Parathyroid adenoma (tissue), 2 donors: ENCODE results near the gene LIN7A.

ENCODE experiments used
- H2AFZ ChIP-seq: fragments of 300-600 bp; sonication (generic); one replicate; pipeline ENCODE4 v1.7.0; 2017; ENCODE audit warnings: antibody characterized with exemption, mild to moderate bottlenecking
- H3K27ac ChIP-seq: fragments of 300-600 bp; sonication (generic); one replicate; pipeline ENCODE4 v1.7.0; 2017
- H3K27me3 ChIP-seq: fragments of 300-600 bp; sonication (generic); one replicate; pipeline ENCODE4 v1.7.0; 2017; ENCODE audit warnings: low read length; ENCODE audit not compliant: control insufficient read depth, insufficient read depth
- H3K36me3 ChIP-seq: fragments of 300-600 bp; sonication (generic); one replicate; pipeline ENCODE4 v1.7.0; 2017; ENCODE audit warnings: low read length; ENCODE audit not compliant: control insufficient read depth, insufficient read depth
- H3K4me1 ChIP-seq: fragments of 300-600 bp; sonication (generic); one replicate; pipeline ENCODE4 v1.7.0; 2017; ENCODE audit warnings: control low read depth
- H3K4me2 ChIP-seq: fragments of 300-600 bp; sonication (generic); one replicate; pipeline ENCODE4 v1.7.0; 2017; ENCODE audit warnings: low read length
- H3K4me3 ChIP-seq: fragments of 300-600 bp; sonication (generic); one replicate; pipeline ENCODE4 v1.7.0; 2017; ENCODE audit warnings: low read depth, low read length
- H3K79me2 ChIP-seq: fragments of 300-600 bp; sonication (generic); one replicate; pipeline ENCODE4 v1.7.0; 2017; ENCODE audit warnings: control low read depth
- H3K9ac ChIP-seq: fragments of 300-600 bp; sonication (generic); one replicate; pipeline ENCODE4 v1.7.0; 2017; ENCODE audit warnings: mild to moderate bottlenecking
- H3K9me3 ChIP-seq: fragments of 300-600 bp; sonication (generic); one replicate; pipeline ENCODE4 v1.7.0; 2017; ENCODE audit warnings: low read length; ENCODE audit not compliant: control insufficient read depth
- TF ChIP-seq, protein P1 (sequence below): fragments of 300-600 bp; sonication (generic); IDR thresholded peaks from one replicate; pipeline ENCODE4 v1.7.0; 2017; ENCODE audit warnings: antibody characterized with exemption, mild to moderate bottlenecking
- donor health status: primary hyperparathyroidism.

Gene LIN7A

DNA sequence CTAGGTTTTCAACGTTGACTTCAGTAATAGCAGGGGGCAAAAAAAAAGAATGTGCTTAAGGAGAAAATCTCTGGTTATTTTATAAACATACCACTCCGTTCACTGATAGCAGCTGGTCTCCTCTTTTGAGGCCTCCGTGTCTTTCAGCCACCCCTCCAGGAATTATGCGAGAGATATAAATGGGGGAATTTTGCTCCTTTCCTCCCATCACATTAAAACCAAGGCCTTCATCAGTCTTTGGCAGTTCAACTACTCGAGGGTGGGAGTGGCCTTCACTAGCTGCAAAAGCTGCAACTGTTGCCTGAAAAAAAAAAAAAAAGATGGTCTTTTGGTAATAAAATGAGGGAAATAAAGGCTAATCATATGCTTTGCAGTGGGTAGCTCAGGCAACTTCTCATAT, 92.1 kb downstream of the LIN7A start:
- H2AFZ ChIP-seq = no peak overlapping the region
- no peaks in the 10 kb centered on the region for H3K4me1 ChIP-seq
- H3K9ac ChIP-seq = no peak overlapping the region
- no peak overlapping the region for H3K27ac ChIP-seq
- no peaks in the 10 kb centered on the region for H3K9me3 ChIP-seq
- H3K4me2 ChIP-seq = no peak overlapping the region
- H3K36me3 ChIP-seq = no peaks in the 10 kb centered on the region
- no peak overlapping the region for H3K4me3 ChIP-seq
- H3K27me3 ChIP-seq = no peaks in the 10 kb centered on the region
- TF ChIP-seq, protein P1, sequence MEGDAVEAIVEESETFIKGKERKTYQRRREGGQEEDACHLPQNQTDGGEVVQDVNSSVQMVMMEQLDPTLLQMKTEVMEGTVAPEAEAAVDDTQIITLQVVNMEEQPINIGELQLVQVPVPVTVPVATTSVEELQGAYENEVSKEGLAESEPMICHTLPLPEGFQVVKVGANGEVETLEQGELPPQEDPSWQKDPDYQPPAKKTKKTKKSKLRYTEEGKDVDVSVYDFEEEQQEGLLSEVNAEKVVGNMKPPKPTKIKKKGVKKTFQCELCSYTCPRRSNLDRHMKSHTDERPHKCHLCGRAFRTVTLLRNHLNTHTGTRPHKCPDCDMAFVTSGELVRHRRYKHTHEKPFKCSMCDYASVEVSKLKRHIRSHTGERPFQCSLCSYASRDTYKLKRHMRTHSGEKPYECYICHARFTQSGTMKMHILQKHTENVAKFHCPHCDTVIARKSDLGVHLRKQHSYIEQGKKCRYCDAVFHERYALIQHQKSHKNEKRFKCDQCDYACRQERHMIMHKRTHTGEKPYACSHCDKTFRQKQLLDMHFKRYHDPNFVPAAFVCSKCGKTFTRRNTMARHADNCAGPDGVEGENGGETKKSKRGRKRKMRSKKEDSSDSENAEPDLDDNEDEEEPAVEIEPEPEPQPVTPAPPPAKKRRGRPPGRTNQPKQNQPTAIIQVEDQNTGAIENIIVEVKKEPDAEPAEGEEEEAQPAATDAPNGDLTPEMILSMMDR = no peak
- no peaks in the 10 kb centered on the region for H3K79me2 ChIP-seq

DNA sequence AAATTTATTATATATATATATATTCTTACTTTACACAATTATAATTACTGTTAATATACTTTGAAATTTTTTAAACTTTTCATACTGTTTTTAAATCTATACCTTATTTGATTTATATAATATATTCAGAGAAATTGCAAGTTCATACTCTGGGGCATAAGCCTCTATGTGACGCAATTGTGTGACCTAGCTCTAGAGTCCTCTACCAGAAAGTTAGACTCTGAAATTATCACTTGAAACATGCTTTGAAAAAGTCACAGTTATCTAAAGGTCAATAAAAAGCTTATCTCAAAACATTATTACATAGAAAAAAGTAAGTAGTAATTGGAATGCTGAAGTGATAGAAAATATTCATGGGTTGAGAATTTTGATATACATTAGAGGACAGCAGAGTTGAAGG, 93.8 kb downstream of the LIN7A start:
- TF ChIP-seq, protein P1 = no peak
- no peak overlapping the region for H2AFZ ChIP-seq
- H3K4me3 ChIP-seq = no peak overlapping the region
- no peak overlapping the region for H3K9ac ChIP-seq
- no peak overlapping the region for H3K27ac ChIP-seq
- H3K27me3 ChIP-seq = no peaks in the 10 kb centered on the region
- H3K79me2 ChIP-seq = no peaks in the 10 kb centered on the region
- no peaks in the 10 kb centered on the region for H3K36me3 ChIP-seq
- H3K4me2 ChIP-seq = no peak overlapping the region
- H3K9me3 ChIP-seq = no peaks in the 10 kb centered on the region
- H3K4me1 ChIP-seq = no peaks in the 10 kb centered on the region

DNA sequence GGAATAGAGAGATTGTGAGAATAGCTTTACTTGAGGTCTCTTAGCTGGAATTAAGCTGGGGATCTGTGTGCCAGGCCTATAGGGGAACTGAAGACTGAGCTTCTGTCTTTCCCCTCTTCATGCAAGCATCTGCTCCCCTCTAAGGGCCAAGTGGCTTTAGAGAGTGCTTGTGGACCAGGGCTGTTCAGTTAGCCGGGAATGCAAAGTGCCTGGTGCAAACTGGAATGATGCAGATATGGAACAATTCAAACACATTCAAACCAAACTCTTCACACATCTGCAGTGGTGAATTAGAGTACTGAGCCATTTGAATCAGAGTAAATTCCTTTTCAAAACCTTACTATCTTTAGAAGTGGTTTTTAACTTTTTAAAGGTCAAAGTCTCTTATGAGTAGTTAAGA, 99.0 kb downstream of the LIN7A start:
- H3K9ac ChIP-seq = no peak overlapping the region
- H3K4me1 ChIP-seq = no peaks in the 10 kb centered on the region
- no peak overlapping the region for H2AFZ ChIP-seq
- H3K27ac ChIP-seq = no peak overlapping the region
- H3K27me3 ChIP-seq = no peaks in the 10 kb centered on the region
- H3K4me2 ChIP-seq = no peak overlapping the region
- no peak overlapping the region for H3K4me3 ChIP-seq
- no peaks in the 10 kb centered on the region for H3K9me3 ChIP-seq
- no peaks in the 10 kb centered on the region for H3K79me2 ChIP-seq
- TF ChIP-seq, protein P1 = no peak
- H3K36me3 ChIP-seq = no peaks in the 10 kb centered on the region

DNA sequence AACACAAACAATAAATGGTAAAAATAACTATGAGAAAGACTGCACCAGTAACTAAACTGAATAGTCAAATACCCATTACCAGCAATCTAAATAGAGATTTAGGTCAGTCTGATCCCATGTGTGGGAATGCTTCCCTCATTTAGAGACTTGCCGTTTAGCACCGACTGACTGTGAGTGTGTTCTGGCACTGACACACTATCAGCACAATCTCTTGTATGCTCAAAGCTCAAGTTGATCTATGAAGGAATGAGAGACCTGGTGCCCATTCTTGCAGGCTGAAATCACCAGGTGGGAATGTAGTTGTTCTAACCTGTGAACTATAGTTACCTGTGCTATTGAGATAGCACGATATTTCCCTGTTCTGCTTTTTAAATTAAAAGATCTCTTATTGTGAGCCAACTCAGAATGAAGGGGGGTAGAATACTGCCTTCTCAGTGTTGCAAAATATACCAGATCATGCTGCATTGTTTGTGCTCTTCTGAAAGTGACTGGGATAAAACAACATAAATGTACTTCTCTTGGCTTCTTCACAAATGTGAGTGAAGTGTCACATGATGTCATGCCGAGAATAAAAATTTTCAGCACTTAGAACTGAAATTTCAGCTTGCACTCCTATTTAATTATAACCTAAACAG, 99.6 kb downstream of the LIN7A start:
- Histone ChIP-seq H3K27ac (no peak overlapping the region), H3K4me3 (no peak overlapping the region), H3K9ac (no peak overlapping the region)

More for the DNA sequence above, 99.6 kb downstream of the LIN7A start:
- no peak overlapping the region for H3K4me2 ChIP-seq
- no peaks in the 10 kb centered on the region for H3K4me1 ChIP-seq
- TF ChIP-seq, protein P1 = no peak
- H3K27me3 ChIP-seq = no peaks in the 10 kb centered on the region
- H3K9me3 ChIP-seq = no peaks in the 10 kb centered on the region
- no peak overlapping the region for H2AFZ ChIP-seq
- no peaks in the 10 kb centered on the region for H3K79me2 ChIP-seq
- H3K36me3 ChIP-seq = no peaks in the 10 kb centered on the region
